Non-pigmented ciliary epithelial cell (primary cell): ENCODE results near the gene NQO2.
"Not testable (repeated sequence)": the region's sequence is repeated elsewhere in the genome, so short reads cannot be mapped to it uniquely, and the experiment has no call there.

Experiments
- DNase-seq: peaks from one replicate; pipeline ENCODE4 v3.0.0-alpha.2; 2010; ENCODE audit warnings: low read depth

NQO2 gene

DNA sequence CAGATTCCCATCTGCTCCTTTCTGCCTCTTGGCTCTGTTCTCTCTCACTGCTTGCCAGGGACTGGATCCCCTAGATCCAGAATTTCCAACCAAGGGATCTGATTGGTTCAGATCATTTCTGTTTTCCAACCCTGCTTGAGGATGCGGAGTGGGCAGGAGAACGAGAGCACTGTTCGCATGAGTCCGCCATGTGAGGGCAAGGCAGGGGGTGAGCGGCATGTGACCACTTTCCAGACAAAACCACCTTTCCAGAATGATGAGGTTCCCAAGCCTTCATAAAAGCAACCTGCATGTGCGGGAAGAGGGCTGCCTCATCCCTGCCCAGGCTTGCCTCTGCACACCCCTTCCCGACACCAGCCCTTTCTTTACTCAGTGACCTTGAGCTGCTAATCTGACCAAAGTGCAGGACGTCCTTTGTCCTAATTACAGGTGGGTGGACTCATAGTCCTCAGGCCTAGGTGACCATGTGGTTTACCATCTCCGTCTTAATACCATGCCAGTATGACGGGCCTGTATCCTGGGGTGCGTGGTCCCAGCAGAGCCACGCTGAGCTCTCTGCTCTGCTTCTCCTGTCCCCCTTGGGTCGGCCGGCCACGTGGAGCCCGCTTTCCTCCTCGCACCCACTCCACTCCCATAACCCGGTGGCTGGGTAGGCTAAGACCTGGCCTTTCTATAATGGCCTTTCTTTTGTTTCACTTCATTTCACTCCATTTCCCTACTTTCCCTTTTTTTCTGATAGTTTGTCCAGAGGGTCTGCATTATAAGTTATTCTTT, 14.4 kb downstream of the NQO2 start:
- no peak for DNase-seq

DNA sequence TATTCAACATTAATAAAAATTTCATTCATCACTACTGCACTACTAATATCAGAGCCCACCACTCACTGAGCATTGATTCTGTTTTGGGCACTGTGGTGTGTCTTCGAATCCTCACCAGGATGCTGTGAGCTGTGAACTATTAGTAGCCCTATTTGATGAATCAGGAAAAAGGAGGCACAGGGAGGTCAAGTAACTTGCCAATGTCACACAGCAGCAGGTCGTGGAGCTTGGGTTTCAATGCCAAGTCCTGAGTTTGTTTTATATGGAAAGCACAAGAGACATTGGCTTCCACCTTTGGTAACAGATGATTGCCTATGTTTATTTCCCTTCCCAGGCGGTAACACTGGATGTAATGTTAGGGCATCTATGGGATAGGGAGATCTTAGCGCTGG, 15.0 kb downstream of the NQO2 start:
- no peak for DNase-seq

DNA sequence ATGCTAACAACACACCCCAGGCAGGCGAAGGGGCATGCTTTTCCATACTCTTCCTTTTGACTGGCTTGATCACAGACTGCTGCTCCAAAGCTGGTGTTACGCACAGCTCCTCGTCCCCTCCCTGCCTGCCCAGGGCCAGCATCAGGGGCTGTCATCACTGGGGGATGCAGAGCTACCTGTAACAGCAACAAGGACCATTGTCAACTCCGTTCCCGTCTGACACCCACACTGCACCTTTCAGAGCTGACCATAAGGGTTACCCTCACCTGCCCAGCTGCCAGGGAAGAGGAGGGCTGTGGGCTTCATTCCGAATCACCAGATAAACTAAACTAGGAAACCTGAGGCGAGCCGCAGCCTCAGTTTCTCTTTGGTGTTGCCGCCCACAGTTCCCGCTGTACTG, 15.4 kb downstream of the NQO2 start:
- no peak for DNase-seq

- no peak for DNase-seq
Measured at GRCh38 chr6:3016473-3017280, 17.0 kb downstream of the NQO2 start.

GRCh38 chr6:3017304-3017703, 17.6 kb downstream of the NQO2 start:
- DNase-seq = no peak

DNA sequence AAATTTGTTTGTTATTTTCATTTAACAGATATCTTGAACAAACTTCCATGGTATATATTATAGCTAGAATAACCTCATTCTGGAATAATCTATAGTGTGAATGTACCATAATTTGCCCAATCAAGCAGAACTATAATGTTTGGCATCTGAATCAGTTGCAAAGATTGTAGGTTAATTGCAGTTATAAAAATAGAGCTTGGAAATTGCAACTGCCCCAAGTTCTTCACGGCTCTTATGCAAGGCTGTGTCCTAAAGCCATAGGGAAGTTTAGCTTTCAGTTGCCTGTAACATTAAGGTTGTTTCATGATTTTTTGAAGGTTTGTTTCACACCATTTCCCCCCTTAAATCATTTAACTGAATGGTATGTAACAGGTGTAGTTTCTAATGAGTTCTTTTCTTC, 19.4 kb downstream of the NQO2 start:
- no peak for DNase-seq

DNA sequence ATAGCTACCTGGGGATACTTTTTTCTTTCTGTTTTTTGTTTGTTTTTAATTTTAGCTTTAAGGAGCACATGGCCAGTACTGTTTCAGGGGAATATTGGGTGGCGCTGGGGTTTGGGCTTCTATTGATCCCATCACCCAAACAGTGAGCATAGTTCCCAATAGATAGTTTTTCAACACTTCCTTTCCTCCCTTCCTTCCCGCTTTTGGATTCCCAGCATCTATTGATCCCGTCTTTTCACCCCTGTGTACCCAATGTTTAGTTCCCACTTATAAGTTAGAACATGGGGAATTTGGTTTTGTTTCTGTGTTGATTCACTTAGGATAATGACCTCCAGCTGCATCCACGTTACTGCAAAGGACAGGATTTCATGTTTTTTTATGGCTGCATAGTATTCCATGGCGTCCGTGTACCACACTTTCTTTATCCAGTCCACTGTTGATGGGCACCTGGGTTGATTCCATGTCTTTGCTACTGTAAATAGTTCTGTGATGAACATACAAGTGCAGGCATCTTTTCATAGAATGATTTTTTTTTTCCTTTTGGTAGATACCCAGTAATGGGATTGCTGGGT, 20.1 kb downstream of the NQO2 start:
- no peak for DNase-seq

- not testable (repeated sequence) for DNase-seq
Measured at GRCh38 chr6:3020976-3021598, 21.4 kb downstream of the NQO2 start.

GRCh38 chr6:3022765-3023662, 23.3 kb downstream of the NQO2 start:
- DNase-seq = no peak

DNA sequence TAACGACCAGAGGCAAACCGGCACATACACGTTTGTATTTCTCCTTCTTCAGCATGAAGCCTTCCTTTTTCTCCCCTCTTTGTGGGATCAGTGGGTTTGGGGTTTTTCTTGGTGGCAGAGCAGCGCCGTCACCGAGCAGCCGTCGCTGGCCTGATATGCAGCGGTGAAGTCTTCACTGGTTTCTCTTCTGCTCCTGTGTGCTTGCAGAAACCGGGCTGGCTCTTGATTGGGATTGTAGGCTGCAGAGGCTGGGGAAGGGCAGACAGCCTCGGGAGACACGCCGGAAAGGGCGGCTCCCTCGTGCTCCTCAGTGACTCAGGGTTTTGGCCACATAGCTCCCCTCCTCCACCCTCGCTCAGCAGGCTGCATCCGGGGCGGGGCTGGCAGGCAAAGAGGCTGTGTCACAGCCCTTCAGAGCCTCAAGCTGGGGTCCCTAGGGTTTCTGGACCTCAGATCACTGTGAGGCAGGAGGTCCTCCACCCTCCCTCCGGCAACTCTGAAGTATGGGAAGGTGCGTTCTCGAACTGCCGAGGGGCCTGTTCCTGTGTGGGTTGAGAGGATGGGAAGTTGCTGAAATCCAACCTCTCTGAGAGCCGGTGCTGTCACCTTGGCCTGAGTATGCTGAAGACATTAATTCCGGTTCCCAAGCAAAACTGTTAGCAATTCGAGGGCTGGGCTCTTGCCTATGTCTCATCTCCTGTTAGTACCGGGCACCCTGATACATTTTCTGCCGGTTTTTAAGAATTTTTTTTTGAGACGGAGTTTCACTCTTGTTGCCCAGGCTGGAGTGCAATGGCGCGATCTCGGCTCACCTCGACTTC, 24.2 kb downstream of the NQO2 start:
- no peak for DNase-seq

DNA sequence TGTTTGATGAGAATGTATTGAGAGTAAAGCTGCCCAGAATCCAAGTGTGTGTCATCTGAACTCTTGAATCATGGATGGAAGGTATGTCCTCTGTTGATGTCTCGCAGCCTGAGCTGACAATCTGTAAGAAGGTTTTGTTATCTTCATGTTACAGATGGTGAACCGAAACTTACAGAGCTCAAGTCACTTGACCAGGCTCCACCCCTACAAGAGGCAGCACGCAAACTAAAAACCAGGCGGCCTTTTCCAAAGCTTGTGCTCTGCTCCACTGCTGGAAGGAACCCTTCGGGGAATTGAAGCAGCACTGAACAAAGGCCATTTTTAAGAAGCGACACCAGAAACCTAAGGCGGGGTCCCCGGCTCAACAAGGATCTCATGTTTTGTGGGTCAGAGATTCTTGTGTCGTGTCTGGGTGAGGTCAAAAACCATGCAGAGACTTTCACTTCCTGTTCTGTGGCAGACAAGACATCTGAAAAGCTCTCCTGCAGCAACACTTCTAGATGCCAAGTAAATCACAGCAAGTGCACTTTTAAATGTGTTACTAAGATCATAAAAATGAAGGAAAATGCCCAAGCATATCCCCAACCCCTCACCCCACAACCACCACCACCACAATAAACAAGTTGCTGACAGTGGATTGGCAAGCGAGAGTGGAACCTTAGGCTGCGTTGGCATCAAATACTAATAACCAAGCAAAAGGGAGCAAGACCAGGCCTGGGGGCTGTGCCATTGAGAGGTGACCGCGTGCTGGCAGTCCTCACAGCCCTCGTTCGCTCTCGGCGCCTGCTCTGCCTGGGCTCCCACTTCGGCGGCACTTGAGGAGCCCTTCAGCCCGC, 27.3 kb downstream of the NQO2 start:
- no peak for DNase-seq

DNA sequence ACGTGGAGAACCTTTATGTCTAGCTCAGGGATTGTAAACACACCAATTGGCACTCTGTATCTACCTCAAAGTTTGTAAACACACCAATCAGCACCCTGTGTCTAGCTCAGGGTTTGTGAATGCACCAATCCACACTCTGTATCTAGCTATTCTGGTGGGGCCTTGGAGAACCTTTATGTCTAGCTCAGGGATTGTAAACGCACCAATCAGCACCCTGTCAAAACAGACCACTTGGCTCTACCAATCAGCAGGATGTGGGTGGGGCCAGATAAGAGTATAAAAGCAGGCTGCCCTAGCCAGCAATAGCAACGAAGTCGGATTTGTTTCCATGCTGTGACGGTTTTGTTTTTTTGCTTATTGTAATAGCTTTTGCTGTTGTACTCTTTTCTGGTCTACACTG, 28.5 kb downstream of the NQO2 start:
- not testable (repeated sequence) for DNase-seq

DNA sequence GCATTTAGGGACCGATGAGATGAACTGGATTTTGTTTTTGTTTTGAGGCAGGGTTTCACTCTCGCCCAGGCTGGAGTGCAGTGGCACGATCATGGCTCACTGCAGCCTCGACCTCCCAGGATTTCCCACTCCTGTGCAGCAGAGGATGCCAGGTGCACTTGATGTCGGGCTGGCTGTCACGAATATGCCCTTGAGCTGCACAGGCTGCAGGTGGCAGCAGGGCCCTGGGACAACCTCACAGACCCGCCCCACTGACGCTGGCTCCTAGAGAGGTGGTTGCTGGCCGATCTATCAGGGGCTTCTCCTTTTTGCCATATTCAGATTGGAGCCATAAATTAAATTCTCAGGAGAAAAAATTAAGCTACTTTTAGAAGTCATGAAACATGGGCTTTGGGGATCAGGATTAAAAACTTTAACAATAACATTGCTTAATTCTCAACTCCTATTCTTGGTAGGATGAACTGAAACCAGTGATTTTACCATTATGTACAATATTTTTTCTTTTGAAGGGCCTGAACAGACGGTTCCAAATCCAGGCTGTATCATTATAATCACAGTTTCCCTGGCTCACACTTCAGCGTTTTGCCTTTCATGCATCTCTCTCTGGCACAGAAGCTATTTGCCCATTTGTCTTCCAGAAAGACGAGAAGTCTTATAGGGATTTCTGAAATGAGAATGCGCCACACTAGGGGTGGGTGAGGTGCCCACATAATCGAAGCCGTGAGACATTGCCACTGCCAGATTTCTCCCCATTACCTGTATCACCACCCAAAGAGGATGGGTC, 32.4 kb downstream of the NQO2 start:
- DNase-seq = no peak

DNA sequence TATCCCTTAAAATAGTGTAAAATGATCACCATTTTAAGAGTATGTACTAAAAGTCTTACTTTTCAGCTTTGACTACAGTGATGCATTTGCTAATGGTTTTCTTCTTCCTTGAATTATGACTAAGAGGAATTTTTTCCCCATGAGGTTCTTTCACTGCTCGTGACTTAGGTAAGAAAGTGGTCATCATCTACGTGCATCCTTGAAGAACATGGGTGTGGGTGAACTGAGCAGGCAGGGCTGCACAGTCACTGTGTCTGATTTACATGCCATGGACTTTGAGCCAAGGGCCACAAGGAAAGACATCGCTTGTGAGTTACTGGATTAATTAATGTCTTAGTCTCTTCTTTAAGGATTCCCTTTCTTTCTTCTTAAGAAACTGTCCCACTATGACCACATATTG, 33.3 kb downstream of the NQO2 start:
- no peak for DNase-seq

GRCh38 chr6:3033652-3034051, 34.0 kb downstream of the NQO2 start:
- no peak for DNase-seq

- DNase-seq = no peak
Measured at GRCh38 chr6:3035397-3035796, 35.7 kb downstream of the NQO2 start.

DNA sequence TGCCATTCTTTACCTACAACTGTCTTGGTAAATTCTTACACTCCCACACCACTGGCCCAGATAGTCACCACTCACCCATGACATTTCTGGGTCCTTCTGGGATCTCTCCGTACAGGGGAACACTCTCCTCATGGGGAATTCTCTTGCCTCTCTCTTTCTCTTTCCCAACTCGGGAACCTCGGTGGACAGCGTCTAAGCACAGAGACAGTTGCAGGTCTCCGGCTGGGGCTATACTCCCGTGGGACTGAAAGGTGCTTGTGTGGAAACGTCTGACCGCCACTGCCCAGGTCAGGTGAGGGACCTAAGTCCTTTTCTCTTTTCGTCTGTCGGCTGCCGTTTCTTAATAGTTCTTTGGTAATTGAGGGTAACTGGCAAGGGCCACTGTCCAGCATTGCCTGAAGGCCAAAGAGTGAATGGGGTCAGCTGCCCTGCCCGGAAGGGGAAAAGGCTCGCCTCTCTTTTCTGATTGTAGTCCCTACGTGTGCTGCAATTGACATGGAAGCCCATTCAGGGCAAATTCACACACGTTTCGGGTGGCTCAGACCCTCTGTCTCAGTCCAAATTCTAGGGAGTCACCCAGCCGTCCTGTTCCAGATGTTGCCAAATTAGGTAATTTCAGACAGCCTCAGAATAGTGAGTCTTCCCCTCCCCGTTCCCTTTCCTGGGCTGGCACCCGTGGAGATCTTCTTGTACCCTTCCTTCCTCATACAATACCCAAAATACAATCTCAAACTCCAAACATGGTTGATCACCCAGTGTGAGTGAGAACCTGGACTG, 37.4 kb downstream of the NQO2 start:
- no peak for DNase-seq

DNA sequence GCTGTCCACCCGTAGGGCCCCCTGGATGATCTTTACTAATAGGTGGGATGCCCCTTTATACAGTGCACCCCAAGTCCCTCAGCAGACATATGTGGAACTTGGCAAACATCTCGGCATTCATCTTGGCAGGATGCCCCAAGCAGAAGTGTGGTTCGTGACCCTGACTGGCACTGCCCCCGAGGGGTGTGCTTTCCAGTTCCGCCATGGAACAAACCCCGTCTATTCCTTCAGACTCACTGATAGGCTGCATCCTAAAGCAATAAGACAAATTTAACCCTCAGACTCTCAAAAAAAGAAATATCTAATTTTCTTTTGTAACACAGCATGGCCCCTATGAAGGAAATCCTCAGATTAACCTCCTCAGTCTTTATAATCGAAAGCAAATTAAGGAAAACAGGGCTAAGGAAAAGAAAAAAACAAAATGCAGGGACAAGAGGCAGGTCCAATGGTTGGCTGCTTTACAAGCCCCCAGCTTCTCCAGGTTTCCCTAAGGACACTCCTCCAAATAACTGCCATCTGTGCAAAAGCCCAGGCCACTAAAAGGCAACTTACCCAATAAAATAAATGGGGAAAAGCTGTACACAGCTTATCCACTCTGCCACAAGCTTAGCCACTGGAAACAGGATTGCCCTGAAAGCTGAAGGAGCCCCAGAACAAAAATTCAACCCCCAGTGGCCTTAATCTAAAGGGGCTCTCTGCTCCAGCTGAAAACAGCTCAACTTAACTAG, 38.1 kb downstream of the NQO2 start:
- no peak for DNase-seq
